HG03159 (cell line): Measurements from ENCODE around the gene FOLR1.
"Not testable (repeated sequence)": the region's sequence is repeated elsewhere in the genome, so short reads cannot be mapped to it uniquely, and the experiment has no call there.

Source experiments
- ATAC-seq: cut with Tn5 transposase; IDR thresholded peaks from one replicate; pipeline ENCODE4 v1.9.1; 2021; ENCODE audit warnings: mild to moderate bottlenecking, moderate library complexity; ENCODE audit not compliant: unreplicated experiment

The FOLR1 gene

DNA sequence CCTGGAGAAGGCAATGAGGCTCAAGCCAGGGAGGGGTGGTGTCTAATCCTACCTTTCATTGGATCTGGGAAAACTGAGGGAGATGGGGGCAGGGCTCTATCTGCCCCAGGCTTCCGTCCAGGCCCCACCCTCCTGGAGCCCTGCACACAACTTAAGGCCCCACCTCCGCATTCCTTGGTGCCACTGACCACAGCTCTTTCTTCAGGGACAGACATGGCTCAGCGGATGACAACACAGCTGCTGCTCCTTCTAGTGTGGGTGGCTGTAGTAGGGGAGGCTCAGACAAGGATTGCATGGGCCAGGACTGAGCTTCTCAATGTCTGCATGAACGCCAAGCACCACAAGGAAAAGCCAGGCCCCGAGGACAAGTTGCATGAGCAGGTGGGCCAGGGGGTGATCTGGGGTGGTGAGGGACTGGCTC, at the start of gene FOLR1:
Gene FOLR1 (plus strand): TSS at position 180 of the 421 bp plus-strand sequence. CDS start 34 bp downstream, at position 214.
- no peak for ATAC-seq

DNA sequence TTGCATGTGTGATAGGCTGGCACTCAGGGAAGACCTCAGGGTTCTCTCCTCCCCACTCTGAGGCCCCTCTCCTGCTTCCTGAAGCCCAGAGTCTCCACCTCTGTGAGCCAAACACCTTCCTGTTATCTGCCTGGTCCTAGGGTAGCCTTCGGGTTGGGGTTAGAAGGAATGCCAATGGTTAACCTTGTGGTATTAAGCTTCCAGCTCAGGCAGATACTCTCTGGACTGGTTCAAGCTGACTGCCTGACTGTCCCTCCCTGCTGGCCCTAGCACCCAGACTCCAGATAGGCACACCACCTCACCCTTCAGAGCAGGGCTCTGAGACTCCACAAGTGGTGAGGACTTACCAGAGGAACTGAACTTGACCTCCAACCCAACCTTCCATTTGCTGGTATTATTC, 49.4 kb upstream of the FOLR1 start:
- ATAC-seq, result not testable (repeated sequence)

DNA sequence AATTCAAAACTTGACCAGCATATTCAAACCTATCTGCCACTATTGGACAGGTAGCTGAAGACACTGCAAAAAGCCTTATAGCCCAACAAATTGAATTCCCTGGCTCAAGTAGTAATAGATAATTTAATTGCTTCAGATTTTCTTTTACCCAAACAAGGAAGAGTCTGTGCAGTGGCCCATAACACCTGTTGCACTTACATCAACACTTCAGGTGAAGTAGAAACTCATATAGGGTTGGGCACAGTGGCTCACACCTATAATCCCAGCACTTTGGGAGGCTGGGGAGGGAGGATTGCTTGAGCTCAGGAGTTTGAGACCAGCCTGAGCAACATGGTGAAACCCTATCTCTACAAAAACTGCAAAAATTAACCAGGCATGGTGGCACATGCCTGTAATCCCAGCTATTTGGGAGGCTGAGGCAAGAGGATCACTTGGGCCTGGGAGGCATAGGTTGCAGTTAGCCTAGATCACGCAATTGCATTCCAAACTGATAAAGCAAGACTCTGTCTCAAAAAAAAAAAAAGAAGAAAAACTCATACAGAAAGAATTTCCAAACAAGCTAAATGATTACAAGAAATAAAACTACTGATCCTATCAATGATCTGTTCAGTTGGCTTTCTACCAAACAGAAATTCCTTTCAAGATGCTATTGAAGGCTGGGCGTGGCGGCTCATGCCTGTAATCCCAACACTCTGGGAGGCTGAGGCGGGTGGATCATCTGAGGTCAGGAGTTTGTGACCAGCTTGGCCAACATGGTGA, 47.0 kb upstream of the FOLR1 start:
- no peak for ATAC-seq

DNA sequence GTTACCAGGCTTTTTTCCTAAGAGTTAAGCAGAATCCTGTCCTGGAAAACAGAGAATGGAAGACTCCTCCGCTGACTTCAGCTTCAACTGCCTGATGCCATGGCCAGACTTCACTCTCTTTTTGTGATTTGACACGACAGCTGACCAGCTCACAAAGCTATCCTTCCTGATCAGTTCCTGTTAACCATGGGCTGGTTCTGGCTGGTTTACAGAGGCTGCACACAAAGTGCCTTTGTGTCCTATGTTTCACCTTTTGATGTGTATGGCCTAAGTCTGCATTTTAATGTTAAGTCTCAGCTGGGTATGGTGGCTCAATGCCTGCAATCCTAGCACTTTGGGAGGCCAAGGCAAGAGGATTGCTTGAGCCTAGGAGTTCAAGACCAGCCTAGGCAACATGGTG, 45.3 kb upstream of the FOLR1 start:
- no peak for ATAC-seq

DNA sequence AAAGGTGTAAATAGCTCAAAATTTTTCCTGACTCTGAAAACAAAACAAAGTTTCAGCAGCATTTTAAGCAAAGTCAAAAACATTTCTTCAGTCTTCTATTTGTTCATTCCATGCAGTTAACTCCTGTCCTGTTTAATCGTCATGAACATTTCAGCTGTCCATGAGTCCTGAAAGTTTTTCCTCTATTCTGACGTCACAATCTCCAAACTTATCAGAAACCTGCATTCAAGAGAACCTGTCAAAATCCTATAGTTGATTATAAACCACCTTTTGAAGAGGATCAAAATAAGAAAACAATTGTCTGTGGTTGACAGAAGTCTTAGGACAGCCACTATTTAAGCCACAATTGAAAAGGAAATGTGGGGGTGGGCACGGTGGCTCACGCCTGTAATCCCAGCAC, 41.1 kb upstream of the FOLR1 start:
- ATAC-seq, result no peak

DNA sequence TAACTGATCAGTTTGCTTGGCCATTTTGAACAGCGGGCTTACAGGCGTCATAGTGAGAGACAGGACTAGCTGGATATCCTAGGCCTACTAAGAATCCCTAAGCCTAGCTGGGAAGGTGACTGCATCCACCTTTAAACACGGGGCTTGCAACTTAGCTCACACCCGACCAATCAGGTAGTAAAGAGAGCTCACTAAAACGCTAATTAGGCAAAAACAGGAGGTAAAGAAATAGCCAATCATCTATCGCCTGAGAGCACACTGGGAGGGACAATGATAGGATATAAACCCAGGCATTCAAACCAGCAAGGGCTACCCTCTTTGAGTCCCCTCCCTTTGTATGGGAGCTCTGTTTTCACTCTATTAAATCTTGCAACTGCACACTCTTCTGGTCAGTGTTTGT, 38.1 kb upstream of the FOLR1 start:
- ATAC-seq, result not testable (repeated sequence)

DNA sequence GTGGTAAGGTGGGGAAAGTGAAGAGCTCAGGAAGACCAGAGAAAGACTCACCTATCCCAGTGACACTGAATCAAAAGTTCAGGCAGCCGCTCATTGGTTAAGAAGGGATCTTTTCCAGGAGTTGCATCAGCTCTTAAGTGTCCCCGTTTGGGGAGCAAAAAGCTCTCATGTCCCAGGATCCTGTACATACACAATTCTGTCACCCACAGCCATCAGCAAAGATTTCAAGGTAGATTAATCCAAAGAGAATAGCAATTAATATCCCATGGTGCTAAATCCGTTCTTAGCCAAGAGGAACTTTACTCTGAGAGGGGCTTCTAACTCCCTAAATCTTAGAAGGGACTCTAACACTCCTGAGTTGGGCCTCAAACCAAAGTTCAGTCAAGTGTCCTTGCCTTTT, 37.1 kb upstream of the FOLR1 start:
- ATAC-seq, result no peak

DNA sequence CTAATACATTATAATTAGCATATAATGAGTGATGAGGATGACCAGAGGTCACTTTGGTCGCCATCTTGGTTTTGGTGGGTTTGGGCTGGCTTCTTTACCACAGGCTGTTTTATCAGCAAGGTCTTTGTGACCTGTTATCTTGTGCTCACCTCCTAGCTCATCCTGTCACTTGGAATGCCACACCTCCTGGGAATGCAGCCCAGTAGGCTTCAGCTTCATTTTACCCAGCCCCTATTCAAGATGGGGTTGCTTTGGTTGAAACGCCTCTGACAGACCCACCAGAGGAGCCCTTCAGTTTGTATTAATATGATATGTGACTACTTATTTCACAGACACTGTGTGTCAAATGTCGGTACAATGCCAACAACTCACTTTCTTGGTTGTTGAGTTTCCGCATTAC, 36.2 kb upstream of the FOLR1 start:
- no peak for ATAC-seq

DNA sequence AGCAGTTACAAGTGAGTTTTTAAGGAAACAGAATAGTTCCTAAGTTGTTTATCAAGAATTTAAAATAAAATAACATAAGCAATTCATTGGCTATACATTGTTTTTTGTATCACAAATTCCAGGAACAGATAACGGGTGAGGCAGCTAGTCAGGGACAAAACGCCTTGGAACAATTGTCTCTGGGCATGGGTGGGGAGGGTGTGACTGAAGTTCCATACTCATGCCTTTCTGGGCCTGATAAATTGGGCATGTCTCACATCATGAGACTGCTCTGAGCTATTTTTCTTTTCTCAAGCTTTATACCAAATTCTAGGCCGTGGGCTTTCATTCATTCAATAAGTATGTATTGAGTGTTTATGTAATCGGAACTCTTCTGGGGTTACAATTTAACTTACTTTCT, 34.8 kb upstream of the FOLR1 start:
- no peak for ATAC-seq

DNA sequence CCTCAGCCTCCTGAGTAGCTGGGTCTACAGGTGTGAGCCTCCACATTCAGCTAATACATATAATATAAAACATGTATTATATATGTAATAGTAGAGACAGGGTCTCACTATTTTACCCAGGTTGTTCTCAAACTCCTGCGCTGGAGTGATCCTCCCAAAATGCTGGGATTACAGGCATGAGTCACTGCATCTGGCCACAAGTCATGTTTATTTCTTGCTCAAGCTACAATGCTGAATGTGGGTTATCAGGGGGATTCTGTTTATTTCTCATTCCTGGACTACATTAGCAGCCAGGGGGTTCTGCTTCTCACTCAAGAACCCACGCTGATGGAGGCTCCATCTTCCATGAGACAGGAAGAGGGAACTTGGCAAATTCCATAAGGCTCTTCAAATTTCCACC, 31.6 kb upstream of the FOLR1 start:
- no peak for ATAC-seq

DNA sequence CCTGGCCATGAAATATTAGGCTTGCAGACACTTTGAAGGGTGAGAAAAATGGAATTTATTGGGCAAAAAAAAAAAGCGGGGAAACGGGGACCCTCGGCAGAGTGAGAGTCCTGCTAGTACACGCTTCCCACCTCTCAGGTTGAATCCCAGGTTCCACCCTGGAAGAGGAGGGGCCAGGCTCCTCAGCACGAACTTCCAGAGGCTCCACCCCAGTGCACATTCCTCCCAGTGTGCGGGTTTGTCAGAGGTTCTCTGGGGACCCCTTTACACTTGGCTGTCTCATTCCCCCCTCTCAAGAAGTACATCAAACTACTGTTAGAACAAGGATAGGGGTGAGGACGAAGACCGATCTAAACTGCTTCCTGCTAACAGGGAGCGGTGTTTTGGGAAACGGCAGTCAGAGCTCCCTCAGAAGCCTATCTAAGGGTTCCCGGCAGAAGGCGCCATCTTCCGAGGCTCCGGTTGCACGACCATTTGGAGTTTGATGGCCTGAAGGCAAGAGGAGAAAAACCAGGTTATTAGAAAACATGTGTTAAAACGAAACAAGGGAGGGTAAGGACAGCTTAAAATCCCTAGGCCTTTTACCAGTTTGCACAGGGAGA, 28.9 kb upstream of the FOLR1 start:
- ATAC-seq, result no peak

DNA sequence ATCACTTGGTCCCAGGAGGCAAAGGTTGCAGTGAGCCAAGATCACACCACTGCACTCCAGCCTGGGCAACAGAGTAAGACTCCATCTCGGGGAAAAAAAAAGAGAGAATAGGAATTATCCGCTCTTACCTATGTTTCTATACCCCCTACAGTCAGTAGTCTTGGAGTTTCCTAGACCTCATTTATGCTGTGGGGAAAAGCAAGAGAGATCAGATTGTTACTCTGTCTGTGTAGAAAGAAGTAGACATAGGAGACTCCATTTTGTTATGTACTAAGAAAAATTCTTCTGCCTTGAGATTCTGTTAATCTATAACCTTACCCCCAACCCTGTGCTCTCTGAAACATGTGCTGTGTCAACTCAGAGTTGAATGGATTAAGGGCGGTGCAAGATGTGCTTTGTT, 27.8 kb upstream of the FOLR1 start:
- ATAC-seq, result not testable (repeated sequence)

DNA sequence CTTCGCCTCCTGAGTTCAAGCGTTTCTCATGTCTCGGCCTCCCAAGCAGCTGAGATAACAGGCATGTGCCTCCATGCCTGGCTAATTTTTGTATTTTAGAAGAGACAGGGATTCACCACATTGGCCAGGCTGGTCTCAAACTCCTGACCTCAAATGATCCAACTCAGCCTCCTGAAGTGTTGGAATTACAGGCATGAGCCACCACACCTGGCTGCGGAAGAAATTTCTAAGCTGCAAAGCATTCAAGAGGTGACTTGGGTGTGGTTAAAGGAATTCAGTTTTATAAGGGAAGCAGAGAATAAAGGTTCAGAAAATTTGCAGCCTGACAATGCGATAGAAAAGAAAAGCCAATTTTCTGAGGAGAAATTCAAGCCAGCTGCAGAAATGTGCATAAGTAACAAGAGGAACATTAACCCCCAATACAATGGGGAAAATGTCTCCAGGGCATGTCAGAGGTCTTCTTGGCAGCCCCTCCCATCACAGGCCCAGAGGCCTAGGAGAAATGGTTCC, 22.8 kb upstream of the FOLR1 start:
- ATAC-seq, result not testable (repeated sequence)

DNA sequence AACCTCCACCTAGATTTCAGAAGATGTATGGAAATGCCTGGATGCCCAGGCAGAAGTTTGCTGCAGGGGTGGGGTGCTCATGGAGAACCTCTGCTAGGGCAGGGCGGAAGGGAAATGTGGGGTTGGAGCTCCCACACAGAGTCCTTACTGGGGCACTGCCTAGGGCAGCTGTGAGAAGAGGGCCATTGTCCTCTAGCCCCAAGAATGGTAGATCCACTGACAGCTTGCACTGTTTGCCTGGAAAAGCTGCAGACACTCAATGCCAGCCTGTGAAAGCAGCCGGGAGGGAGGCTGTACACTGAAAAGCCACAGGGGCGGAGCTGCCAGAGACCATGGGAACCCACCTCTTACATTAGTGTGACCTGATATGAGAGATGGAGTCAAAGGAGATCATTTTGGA, 22.2 kb upstream of the FOLR1 start:
- ATAC-seq, result not testable (repeated sequence)

DNA sequence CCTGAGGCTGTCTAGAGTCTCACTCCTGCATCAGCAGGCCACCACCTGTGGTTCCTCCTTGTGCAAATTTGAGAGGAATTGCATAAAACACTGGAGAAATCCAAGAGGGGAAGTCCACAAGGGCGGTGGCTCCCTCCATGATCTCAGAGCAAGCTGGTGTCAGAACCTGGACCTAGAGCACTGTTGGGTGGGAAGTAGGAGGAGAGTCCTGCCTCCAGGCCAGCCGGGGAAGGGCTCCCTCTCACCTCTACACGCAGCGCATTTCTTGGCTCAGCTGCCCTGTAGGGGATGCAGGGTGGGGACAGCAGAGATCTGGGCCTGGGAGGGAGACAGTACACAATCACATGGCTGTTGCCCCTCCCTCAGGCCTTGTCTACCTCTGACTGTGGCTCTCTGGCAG, 19.9 kb upstream of the FOLR1 start:
- not testable (repeated sequence) for ATAC-seq

DNA sequence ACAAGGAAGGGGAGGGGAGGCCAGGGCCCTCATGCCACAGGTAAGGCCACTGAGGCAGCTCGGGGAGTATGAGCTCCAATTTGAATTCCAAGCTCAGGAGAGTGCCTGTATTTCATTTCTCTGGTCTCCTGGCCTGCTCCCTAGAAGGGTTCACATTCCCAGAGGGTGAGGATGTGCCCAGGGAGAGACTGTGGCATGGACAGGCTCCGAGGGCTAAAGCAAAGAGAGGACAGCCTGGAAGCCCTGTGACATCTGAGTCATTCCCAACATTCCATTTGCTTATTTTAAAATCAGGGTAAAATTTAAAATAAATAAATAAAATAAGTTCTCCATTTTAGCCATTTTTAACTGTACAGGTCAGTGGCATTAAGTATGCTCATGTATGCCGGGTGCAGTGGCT, 18.6 kb upstream of the FOLR1 start:
- ATAC-seq, result no peak

DNA sequence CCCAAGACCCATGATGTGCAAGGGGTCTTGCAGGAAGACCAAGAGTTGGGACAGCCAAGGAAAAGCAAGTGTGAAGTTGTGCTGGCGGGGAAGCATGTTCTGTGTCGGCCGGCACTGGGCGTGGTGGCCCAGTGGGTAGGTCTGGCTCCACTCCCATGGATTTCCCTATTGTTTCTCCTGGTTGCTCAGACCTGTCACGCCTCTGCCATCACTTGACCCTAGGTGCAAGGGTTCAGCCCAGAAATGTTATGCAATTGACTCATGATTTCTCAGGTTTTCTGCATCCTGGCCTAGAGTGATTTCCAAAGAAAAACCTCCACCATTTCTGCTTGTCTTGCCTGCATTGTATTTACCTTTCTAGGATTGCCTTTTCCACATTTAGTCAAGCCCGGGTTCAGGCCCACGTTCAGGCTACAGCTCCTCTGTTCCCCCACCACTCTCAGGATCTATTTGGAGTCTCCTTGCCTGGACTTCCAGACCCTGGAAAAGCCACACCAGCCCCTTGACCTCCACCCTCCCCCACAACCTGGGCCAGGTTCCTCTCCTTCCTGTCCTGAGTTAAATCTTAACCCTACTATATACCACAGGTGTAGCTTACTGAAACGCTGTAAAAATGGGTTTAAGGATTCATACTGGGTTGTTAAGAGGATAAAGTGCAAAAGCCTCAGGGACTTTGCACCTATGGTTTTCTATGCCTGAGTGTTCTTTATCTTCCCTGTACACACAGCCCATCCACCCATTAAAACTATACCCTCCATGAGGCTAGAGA, 17.5 kb upstream of the FOLR1 start:
- ATAC-seq, result no peak

DNA sequence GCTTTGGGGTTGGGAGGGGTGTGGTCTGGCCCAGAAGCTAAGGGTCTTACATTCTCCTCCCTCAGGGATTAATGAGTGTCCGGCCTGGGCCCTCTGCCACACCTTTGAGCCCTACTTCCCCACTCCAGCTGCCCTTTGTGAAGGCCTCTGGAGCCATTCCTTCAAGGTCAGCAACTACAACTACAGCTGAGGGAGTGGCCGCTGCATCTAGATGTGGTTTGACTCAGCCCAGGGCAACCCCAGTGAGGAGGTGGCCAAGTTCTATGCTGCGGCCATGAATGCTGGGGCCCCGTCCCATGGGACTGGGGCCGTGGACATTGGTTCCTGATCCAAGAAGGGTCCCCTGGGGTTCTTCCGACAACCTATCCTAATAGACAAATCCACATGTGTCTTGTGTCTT, 14.3 kb upstream of the FOLR1 start:
- no peak for ATAC-seq

DNA sequence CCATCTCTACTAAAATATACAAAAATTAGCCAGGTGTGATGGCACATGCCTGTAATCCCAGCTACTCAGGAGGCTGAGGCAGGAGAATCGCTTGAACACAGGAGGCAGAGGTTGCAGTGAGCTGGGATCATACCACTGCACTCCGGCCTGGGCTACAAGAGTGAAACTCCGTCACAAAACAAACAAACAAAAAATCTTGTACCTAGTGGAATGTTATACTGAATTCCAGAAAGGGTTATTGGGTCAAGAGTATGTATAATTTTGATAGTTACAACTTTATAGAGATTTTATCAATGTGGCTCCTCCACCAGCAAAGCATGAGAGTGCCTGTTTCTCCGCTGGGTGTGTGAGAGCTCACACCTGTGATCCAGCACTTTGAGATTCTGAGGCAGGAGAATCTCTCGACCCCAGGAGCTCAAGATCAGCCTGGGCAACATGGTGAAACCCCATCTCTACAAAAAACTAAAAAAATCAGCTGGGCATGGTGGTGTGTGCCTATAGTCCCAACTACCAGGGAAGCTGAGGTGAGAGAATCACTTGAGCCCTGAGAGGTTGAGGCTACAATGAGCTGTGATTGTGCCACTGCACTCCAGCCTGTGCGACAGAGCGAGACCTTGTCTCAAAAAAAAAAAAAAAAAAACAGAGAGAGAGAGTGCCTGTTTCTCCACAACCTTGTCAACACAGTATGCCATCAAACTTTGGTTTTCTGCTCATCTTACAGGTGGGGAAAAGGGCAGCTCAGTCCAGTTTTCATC, 12.7 kb upstream of the FOLR1 start:
- no peak for ATAC-seq

DNA sequence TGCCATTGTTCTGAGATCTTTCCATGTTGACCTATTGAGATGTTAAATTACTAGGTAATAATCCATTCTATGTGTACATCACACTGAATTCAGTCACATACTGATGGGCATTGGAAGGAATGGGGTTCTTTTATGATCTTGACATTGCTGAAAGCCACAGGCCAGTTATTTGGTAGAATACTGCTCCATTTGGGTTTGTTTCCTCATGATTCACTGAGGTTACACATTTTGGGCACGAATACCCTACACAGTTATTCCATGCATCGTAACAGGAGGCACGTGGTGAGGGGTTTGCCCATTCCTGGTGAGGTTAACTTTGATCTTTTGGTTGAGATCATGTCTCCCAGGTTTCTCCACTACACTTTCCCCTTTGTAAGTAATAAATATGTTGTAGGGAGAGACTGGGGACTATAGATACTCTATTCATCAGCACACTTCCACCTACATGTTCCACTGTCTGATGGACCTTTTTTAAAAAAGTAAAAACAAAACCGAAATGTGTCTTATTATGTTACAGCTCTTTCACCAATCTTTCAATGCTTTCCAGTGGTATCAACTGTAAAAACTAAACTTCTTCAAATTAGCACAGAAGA, 12.0 kb upstream of the FOLR1 start:
- ATAC-seq, result no peak
